Subcutaneous adipose tissue (tissue), 4 donors: Measurements from ENCODE around the gene MEGF8. TPM values are rescaled to one million over a fixed set of nuclear protein-coding genes. Genes with fewer than 3 reads are reported as not detected.

ENCODE experiments used
- CTCF ChIP-seq: fragments of 450-650 bp; IDR thresholded peaks from one replicate; pipeline ENCODE4 v1.5.1; 2016; ENCODE audit warnings: low read depth, mild to moderate bottlenecking, control low read depth, antibody characterized with exemption, moderate library complexity
- total RNA-seq, 4 donors: library from RNA; depleted of rRNA; stranded (reverse); fragments of >200 nt; gene quantifications; one replicate each; pipeline ENCODE4 v1.1.0, GENCODE V29; 2016

The MEGF8 gene
- total RNA-seq, 4 donors from 2014 or later, result 11.9 to 58.8 (median 17.0) TPM

GRCh38 chr19:42400404-42400803 lies 75.0 kb downstream of the MEGF8 start:
- TF ChIP-seq CTCF, result no peak

- TF ChIP-seq CTCF, result no peak
Measured at GRCh38 chr19:42401365-42402303, 76.2 kb downstream of the MEGF8 start.

DNA sequence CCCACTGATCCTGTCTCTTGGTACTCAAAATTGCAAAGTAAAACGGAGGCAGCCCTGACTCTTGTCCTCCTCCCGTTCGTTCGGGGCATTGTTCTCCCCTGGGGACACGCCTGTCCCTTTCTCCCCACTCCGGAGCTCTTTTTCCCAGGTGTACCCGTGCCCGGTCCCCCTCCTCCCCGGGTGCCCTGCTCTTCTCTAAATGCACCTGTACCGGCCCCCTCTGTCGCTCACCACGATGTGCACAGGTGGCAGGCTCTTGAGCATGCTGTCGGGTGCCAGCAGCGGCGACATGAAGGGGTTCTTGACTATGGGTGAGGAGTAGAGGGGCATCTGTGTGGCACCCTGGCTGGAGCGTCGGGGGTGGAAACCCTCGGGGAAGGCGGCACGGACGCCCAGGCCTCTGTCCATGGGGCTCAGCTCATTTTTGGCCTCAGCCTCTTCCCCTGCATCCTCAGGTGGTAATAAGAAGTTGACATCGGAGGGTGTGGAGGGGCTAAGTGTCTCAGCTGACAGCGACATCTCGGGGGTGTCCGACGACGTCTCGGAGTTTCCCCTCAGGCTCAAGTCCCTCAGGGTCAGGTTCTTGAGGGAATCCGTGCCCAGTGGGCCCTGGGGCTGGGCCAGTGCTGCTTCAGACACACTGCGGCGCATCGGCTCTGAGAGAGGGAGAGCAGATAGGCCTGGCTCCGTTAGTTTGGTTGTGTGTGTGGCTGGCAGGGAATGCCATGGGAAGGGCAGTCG lies 77.1 kb downstream of the MEGF8 start:
- no peak for TF ChIP-seq CTCF

DNA sequence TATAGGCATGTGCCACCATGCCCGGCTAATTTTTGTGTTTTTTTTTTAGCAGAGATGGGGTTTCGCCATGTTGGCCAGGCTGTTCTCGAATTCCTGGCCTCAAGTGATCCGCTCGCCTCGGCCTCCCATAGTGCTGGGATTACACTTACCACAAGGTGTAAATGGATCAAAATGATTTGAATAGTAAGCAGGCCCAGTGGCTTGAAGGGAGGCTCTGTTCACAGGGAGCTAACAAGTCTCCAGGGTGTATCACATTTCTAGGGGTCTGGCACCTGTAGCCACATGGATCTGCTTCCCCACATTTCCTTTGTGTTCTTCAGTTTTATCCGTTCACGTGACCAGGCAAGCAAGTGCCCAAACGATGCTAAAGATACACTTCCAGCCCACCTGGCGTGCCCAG lies 78.2 kb downstream of the MEGF8 start:
- no peak for TF ChIP-seq CTCF

DNA sequence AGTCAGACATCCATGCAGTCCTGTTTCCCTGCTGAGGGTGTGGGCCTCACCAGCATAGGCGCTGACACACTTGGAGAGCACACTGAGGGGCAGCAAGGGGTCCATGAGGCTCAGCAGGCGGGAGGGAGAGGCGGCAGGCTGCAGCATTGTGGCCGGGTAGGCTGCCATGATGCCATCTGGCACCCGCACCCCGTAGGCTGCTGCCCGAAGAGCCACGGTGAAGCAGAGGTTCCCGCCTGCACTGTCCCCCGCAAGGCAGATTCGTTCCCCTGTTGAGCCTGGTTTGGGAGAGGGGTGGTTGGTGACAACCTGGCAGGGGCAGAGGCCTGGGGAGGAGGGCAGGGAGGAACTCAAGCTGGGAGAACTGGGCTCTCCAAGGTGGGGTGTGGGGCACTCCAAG lies 80.7 kb downstream of the MEGF8 start:
- TF ChIP-seq CTCF, result no peak

DNA sequence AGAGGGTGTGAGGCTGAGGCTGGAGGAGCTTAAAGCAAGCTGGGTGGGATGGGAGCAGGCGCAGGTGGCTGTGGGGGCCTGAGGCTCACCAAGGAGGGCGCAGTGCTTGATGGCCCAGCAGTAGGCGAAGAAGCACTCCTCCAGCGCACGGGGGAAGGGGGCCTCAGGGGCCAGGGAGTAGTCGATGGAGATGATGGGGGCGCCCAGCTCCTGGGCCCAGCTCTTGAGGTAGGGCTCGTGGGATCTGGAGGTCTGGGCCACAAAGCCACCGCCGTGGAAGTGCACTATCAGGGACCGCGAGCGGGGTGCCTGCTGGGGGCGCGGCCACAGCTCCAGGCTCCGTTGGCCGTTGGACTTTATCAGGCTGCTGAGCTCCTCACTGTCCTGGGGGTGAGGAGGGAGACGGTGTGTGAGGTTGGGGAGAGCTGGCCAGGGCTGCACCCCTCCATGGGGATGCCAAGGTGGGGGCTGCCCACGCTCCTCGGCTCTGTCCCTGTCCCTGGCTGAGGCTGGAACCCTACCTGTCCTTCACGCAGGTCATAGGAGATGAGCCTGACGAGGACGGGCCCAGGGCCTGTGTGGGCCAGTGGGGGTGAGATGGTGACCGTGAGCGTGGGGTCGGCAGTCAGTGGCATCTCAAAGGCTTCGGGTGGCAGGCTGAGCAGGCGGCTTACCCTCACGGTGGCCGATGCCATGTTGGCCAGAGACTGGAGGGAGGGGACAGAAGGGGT lies 81.8 kb downstream of the MEGF8 start:
- TF ChIP-seq CTCF, result no peak

DNA sequence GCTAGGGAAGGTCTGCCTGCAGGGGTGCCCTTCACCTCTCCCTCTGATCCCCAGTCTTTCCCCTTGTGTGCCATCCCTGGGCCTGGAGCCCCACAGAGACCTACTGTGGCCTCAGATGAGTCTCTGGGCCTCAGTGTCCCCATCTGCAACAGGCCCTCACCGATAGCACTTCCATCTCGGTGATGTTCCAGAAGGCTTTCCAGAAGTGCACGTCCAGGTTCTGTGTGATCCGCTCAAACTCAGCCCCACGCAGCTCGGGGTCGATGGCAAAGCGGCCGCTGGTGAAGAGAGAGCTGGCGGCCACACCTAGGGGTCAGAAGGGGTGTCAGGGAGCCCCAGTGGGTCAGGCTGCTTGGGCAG lies 82.4 kb downstream of the MEGF8 start:
- TF ChIP-seq CTCF, result no peak
